Activated gamma-delta T cell treated with Interleukin-2 at 50 U/mL for 16 hours (primary cell): ENCODE measurements around the gene RAB22A.
"Not testable (repeated sequence)": the region's sequence is repeated elsewhere in the genome, so short reads cannot be mapped to it uniquely, and the experiment has no call there.

ENCODE experiments used
- DNase-seq: peaks from one replicate; pipeline ENCODE4 v3.0.0-alpha.2; 2020

The RAB22A gene

GRCh38 chr20:58389968-58390658, 80.6 kb downstream of the RAB22A start:
- no peak for DNase-seq

- no peak for DNase-seq
Measured at GRCh38 chr20:58390659-58391035, 81.1 kb downstream of the RAB22A start.

- no peak for DNase-seq
Measured at GRCh38 chr20:58392286-58392685, 82.8 kb downstream of the RAB22A start.

- no peak for DNase-seq
Measured at GRCh38 chr20:58393299-58393698, 83.8 kb downstream of the RAB22A start.

- DNase-seq: no peak
Measured at GRCh38 chr20:58394801-58395200, 85.3 kb downstream of the RAB22A start.

GRCh38 chr20:58395604-58396003, 86.1 kb downstream of the RAB22A start:
- no peak for DNase-seq

- no peak for DNase-seq
Measured at GRCh38 chr20:58397429-58397828, 87.9 kb downstream of the RAB22A start.

GRCh38 chr20:58398254-58398653, 88.7 kb downstream of the RAB22A start:
- DNase-seq: no peak

- DNase-seq: no peak
Measured at GRCh38 chr20:58399926-58400325, 90.4 kb downstream of the RAB22A start.

- no peak for DNase-seq
Measured at GRCh38 chr20:58401162-58401561, 91.6 kb downstream of the RAB22A start.

- DNase-seq: no peak
Measured at GRCh38 chr20:58402305-58402704, 92.8 kb downstream of the RAB22A start.

GRCh38 chr20:58402827-58403226, 93.3 kb downstream of the RAB22A start:
- DNase-seq: no peak

- DNase-seq: no peak
Measured at GRCh38 chr20:58403272-58403671, 93.8 kb downstream of the RAB22A start.

GRCh38 chr20:58405504-58406291, 96.2 kb downstream of the RAB22A start:
- DNase-seq: no peak

GRCh38 chr20:58406422-58407001, 97.0 kb downstream of the RAB22A start:
- no peak for DNase-seq

- DNase-seq: no peak
Measured at GRCh38 chr20:58407201-58407873, 97.8 kb downstream of the RAB22A start.

GRCh38 chr20:58407966-58408557, 98.5 kb downstream of the RAB22A start:
- no peak for DNase-seq

- no peak for DNase-seq
Measured at GRCh38 chr20:58408603-58409246, 99.2 kb downstream of the RAB22A start.

- not testable (repeated sequence) for DNase-seq
Measured at GRCh38 chr20:58414216-58414615, 104.7 kb downstream of the RAB22A start.

GRCh38 chr20:58414786-58415185, 105.3 kb downstream of the RAB22A start:
- DNase-seq: not testable (repeated sequence)

GRCh38 chr20:58416057-58416456, 106.5 kb downstream of the RAB22A start:
- no peak for DNase-seq

- DNase-seq: no peak
Measured at GRCh38 chr20:58416835-58417234, 107.3 kb downstream of the RAB22A start.
